Trophoblast cell (in vitro differentiated cells and primary cell): ENCODE data around the gene CDH7.

Source experiments
- DNase-seq, 2 donors: peaks; one replicate each; pipeline ENCODE4 v3.0.0-alpha.2; 2016
- H2AFZ ChIP-seq: 2 replicates; pipeline ENCODE4 v1.6.1; 2013; ENCODE audit warnings: low read length, moderate library complexity, mild to moderate bottlenecking; ENCODE audit not compliant: insufficient read depth, poor library complexity
- H2AK5ac ChIP-seq: 2 replicates; pipeline ENCODE4 v1.6.1; 2013; ENCODE audit warnings: mild to moderate bottlenecking, low read length
- H2BK120ac ChIP-seq: 2 replicates; pipeline ENCODE4 v1.6.1; 2013; ENCODE audit warnings: low read length, mild to moderate bottlenecking, moderate library complexity; ENCODE audit not compliant: insufficient read depth, poor library complexity
- H2BK12ac ChIP-seq: 2 replicates; pipeline ENCODE4 v1.6.1; 2013; ENCODE audit warnings: mild to moderate bottlenecking, low read length, moderate library complexity
- H2BK5ac ChIP-seq: 2 replicates; pipeline ENCODE4 v1.6.1; 2013; ENCODE audit warnings: low read length, low read depth, moderate library complexity, mild to moderate bottlenecking; ENCODE audit not compliant: poor library complexity
- H3K14ac ChIP-seq: 2 replicates; pipeline ENCODE4 v1.6.1; 2013; ENCODE audit warnings: mild to moderate bottlenecking, low read length
- H3K18ac ChIP-seq: 2 replicates; pipeline ENCODE4 v1.6.1; 2013; ENCODE audit warnings: mild to moderate bottlenecking, low read length
- H3K23ac ChIP-seq: 2 replicates; pipeline ENCODE4 v1.6.1; 2013; ENCODE audit warnings: low read length
- H3K27ac ChIP-seq: 2 replicates; pipeline ENCODE4 v1.5.1; 2013; ENCODE audit warnings: low read depth, mild to moderate bottlenecking, inconsistent platforms, low read length, moderate library complexity
- H3K27me3 ChIP-seq: 2 replicates; pipeline ENCODE4 v1.6.1; 2013; ENCODE audit warnings: inconsistent platforms, mild to moderate bottlenecking, low read length, moderate library complexity; ENCODE audit not compliant: insufficient read depth
- H3K36me3 ChIP-seq, 2 experiments: 1 replicate in 1 of 2; 2 replicates in 1 of 2; pipeline ENCODE4 v1.6.1; 2013; ENCODE audit warnings: low read length in 2 of 2, mild to moderate bottlenecking in 2 of 2, moderate library complexity in 1 of 2; ENCODE audit not compliant: insufficient read depth in 2 of 2, control insufficient read depth in 1 of 2
- H3K4ac ChIP-seq: 2 replicates; pipeline ENCODE4 v1.6.1; 2013; ENCODE audit warnings: low read depth, mild to moderate bottlenecking, low read length, moderate library complexity
- H3K4me1 ChIP-seq, 2 experiments: 1 replicate in 1 of 2; 2 replicates in 1 of 2; pipeline ENCODE4 v1.6.1; 2013; ENCODE audit warnings: low read length in 2 of 2, mild to moderate bottlenecking in 2 of 2, moderate library complexity in 1 of 2; ENCODE audit not compliant: insufficient read depth in 2 of 2, control insufficient read depth in 1 of 2
- H3K4me2 ChIP-seq: 2 replicates; pipeline ENCODE4 v1.6.1; 2013; ENCODE audit warnings: inconsistent platforms, mild to moderate bottlenecking, low read length, moderate library complexity
- H3K4me3 ChIP-seq: 2 replicates; pipeline ENCODE4 v1.5.1; 2013; ENCODE audit warnings: mild to moderate bottlenecking, low read depth, low read length, inconsistent platforms
- H3K79me1 ChIP-seq: one replicate; pipeline ENCODE4 v1.6.1; 2013; ENCODE audit warnings: low read length
- H3K79me2 ChIP-seq: 2 replicates; pipeline ENCODE4 v1.6.1; 2013; ENCODE audit warnings: low read length, mild to moderate bottlenecking; ENCODE audit not compliant: control insufficient read depth, insufficient read depth, poor library complexity
- H3K9ac ChIP-seq: 2 replicates; pipeline ENCODE4 v1.6.1; 2013; ENCODE audit warnings: mild to moderate bottlenecking, low read length
- H3K9me3 ChIP-seq: 2 replicates; pipeline ENCODE4 v1.6.1; 2013; ENCODE audit warnings: low read depth, mild to moderate bottlenecking, control low read depth, inconsistent platforms, low read length; ENCODE audit not compliant: insufficient read depth
- H4K12ac ChIP-seq: 2 replicates; pipeline ENCODE4 v1.6.1; 2013; ENCODE audit warnings: low read depth, mild to moderate bottlenecking, low read length, moderate library complexity
- H4K8ac ChIP-seq: 2 replicates; pipeline ENCODE4 v1.6.1; 2013; ENCODE audit warnings: low read depth, mild to moderate bottlenecking, low read length, moderate library complexity
- H4K91ac ChIP-seq: one replicate; pipeline ENCODE4 v1.6.1; 2013; ENCODE audit warnings: low read depth, mild to moderate bottlenecking, low read length, moderate library complexity
- WGBS: extraction: QIAGEN DNeasy Blood & Tissue Kit; methylation state at CpG from one replicate; pipeline ENCODE4 v1.1.7; 2013; ENCODE audit warnings: missing lambda C conversion rate; ENCODE audit not compliant: insufficient read length, insufficient coverage; ENCODE audit errors: extremely low coverage; 5-methylcytosine and 5-hydroxymethylcytosine counted together

The CDH7 gene

DNA sequence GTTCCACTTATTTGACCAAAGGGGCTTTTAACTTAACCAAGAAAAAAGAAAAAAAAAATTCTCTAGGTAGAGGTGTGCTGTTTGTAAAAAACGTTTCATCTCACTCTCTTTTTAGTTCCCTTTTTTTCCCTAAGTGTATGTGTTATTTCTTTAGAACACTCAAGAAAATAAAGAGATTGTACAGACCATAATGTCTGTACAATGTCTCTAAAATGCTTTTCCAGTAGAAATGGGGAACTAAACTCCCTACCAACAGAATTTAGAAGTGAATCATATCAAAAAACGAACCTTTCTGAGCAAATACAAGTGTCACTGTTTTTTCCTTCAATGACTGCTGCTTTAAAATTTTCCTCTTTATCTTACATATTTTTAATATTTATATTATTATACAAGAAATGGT, 72.0 kb downstream of the CDH7 start:
- H3K4ac ChIP-seq: no peak overlapping the region
- no peak overlapping the region for H3K18ac ChIP-seq
- no peak for DNase-seq
- H4K8ac ChIP-seq: no peak overlapping the region
- H3K14ac ChIP-seq: no peak overlapping the region
- no peaks in the 10 kb centered on the region for H3K27me3 ChIP-seq
- H3K36me3 ChIP-seq: no peaks in the 10 kb centered on the region
- no peak overlapping the region for H3K9ac ChIP-seq
- no peak overlapping the region for H3K4me2 ChIP-seq
- H2AFZ ChIP-seq: no peak overlapping the region
- H3K23ac ChIP-seq: no peak overlapping the region
- H3K4me3 ChIP-seq: no peak overlapping the region
- H3K9me3 ChIP-seq: no peaks in the 10 kb centered on the region
- no peak overlapping the region for H2BK12ac ChIP-seq
- H4K91ac ChIP-seq: no peak overlapping the region
- no peak overlapping the region for H2AK5ac ChIP-seq
- no peak overlapping the region for H2BK120ac ChIP-seq
- H3K79me1 ChIP-seq: no peaks in the 10 kb centered on the region
- H3K4me1 ChIP-seq: no peaks in the 10 kb centered on the region
- no peak overlapping the region for H2BK5ac ChIP-seq
- no CpG with 5 or more reads among the region's 2 CpGs for WGBS
- no peak overlapping the region for H3K27ac ChIP-seq
- no peaks in the 10 kb centered on the region for H3K79me2 ChIP-seq
- no peak overlapping the region for H4K12ac ChIP-seq

GRCh38 chr18:65827444-65827843, 76.6 kb downstream of the CDH7 start:
- Histone ChIP-seq H4K8ac (no peak overlapping the region), H3K23ac (no peak overlapping the region), H3K27ac (no peak overlapping the region), H3K4me2 (no peak overlapping the region), H3K36me3 (no peaks in the 10 kb centered on the region), H3K27me3 (no peaks in the 10 kb centered on the region), H3K79me2 (no peaks in the 10 kb centered on the region), H4K91ac (no peak overlapping the region), H2BK12ac (no peak overlapping the region), H2BK5ac (no peak overlapping the region), H3K14ac (no peak overlapping the region), H3K4me3 (no peak overlapping the region), H3K18ac (no peak overlapping the region), H3K9me3 (no peaks in the 10 kb centered on the region), H3K4me1 (no peaks in the 10 kb centered on the region), H3K9ac (no peak overlapping the region), H2AFZ (no peak overlapping the region), H2BK120ac (no peak overlapping the region), H2AK5ac (no peak overlapping the region), H3K79me1 (no peaks in the 10 kb centered on the region), H4K12ac (no peak overlapping the region), H3K4ac (no peak overlapping the region)
- WGBS: no CpG with 5 or more reads among the region's 1 CpG
- no peak for DNase-seq

GRCh38 chr18:65835881-65836280, 85.1 kb downstream of the CDH7 start:
- no peak overlapping the region for H3K4me2 ChIP-seq
- no peaks in the 10 kb centered on the region for H3K79me1 ChIP-seq
- no peaks in the 10 kb centered on the region for H3K27me3 ChIP-seq
- no peak overlapping the region for H4K91ac ChIP-seq
- H3K4me3 ChIP-seq: no peak overlapping the region
- H3K36me3 ChIP-seq: no peaks in the 10 kb centered on the region
- no peak overlapping the region for H3K27ac ChIP-seq
- no peak overlapping the region for H3K18ac ChIP-seq
- no peak overlapping the region for H2BK5ac ChIP-seq
- no peak overlapping the region for H3K14ac ChIP-seq
- DNase-seq: no peak
- no peaks in the 10 kb centered on the region for H3K9me3 ChIP-seq
- H4K12ac ChIP-seq: no peak overlapping the region
- H3K4me1 ChIP-seq: no peaks in the 10 kb centered on the region
- no peak overlapping the region for H3K9ac ChIP-seq
- no peak overlapping the region for H2AK5ac ChIP-seq
- no CpG with 5 or more reads among the region's 4 CpGs for WGBS
- no peak overlapping the region for H2BK12ac ChIP-seq
- no peak overlapping the region for H4K8ac ChIP-seq
- H2AFZ ChIP-seq: no peak overlapping the region
- H2BK120ac ChIP-seq: no peak overlapping the region
- no peak overlapping the region for H3K23ac ChIP-seq
- no peak overlapping the region for H3K4ac ChIP-seq
- H3K79me2 ChIP-seq: no peaks in the 10 kb centered on the region

DNA sequence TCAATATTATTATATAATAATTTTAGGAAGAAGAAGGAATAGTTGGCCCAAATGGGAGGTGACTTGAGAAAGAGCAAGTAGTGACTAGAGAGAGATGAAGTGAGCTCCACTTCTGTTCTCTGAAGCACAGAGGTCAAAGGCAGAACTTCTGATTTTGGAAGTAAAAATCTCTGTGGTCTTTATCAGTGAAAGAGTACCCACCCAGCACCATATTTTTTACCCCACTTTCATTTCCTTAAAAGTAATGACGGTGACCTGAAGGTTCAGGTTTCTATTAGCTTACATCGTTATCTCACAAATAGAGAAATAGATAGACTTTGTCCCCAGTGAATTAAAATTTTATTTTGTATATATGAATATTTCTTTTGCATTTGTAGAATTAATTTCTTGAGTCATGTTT, 95.3 kb downstream of the CDH7 start:
- no peak overlapping the region for H3K14ac ChIP-seq
- no peak overlapping the region for H4K12ac ChIP-seq
- H4K91ac ChIP-seq: no peak overlapping the region
- no peaks in the 10 kb centered on the region for H3K9me3 ChIP-seq
- DNase-seq: no peak
- WGBS: no CpG with 5 or more reads among the region's 2 CpGs
- no peaks in the 10 kb centered on the region for H3K79me2 ChIP-seq
- no peak overlapping the region for H3K4ac ChIP-seq
- H3K27me3 ChIP-seq: no peaks in the 10 kb centered on the region
- H3K18ac ChIP-seq: no peak overlapping the region
- no peak overlapping the region for H3K23ac ChIP-seq
- no peak overlapping the region for H2AFZ ChIP-seq
- no peak overlapping the region for H4K8ac ChIP-seq
- H3K27ac ChIP-seq: no peak overlapping the region
- H3K79me1 ChIP-seq: no peaks in the 10 kb centered on the region
- no peak overlapping the region for H2BK120ac ChIP-seq
- H3K9ac ChIP-seq: no peak overlapping the region
- no peak overlapping the region for H2BK12ac ChIP-seq
- no peaks in the 10 kb centered on the region for H3K4me1 ChIP-seq
- H2BK5ac ChIP-seq: no peak overlapping the region
- H2AK5ac ChIP-seq: no peak overlapping the region
- H3K4me3 ChIP-seq: no peak overlapping the region
- H3K36me3 ChIP-seq: no peaks in the 10 kb centered on the region
- H3K4me2 ChIP-seq: no peak overlapping the region
